GM21717 (cell line): ENCODE results near the gene ANKRD35.
"Not testable (repeated sequence)": the region's sequence is repeated elsewhere in the genome, so short reads cannot be mapped to it uniquely, and the experiment has no call there.

ENCODE experiments used
- ATAC-seq: cut with Tn5 transposase; IDR thresholded peaks from one replicate; pipeline ENCODE4 v1.9.1; 2021; ENCODE audit warnings: mild to moderate bottlenecking, moderate library complexity; ENCODE audit not compliant: unreplicated experiment

ANKRD35 gene, protein sequence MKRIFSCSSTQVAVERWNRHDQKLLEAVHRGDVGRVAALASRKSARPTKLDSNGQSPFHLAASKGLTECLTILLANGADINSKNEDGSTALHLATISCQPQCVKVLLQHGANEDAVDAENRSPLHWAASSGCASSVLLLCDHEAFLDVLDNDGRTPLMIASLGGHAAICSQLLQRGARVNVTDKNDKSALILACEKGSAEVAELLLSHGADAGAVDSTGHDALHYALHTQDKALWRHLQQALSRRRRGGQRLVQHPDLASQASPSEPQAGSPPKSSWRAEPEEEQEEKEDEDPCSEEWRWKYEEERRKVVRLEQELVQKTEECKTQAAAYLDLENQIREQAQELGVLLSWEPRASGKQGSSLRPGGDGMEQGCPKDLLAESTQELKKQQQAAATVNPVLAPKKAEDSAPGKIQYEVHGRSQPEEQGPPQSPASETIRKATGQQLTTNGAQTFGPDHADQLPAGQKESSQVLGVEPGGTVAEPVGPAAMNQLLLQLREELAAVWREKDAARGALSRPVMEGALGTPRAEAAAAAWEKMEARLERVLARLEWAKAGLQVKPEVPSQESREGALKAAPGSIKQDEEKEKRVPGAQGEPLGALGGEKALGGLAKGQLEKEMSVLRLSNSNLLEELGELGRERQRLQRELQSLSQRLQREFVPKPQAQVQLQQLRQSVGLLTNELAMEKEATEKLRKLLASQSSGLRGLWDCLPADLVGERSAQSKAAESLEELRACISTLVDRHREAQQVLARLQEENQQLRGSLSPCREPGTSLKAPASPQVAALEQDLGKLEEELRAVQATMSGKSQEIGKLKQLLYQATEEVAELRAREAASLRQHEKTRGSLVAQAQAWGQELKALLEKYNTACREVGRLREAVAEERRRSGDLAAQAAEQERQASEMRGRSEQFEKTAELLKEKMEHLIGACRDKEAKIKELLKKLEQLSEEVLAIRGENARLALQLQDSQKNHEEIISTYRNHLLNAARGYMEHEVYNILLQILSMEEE

DNA sequence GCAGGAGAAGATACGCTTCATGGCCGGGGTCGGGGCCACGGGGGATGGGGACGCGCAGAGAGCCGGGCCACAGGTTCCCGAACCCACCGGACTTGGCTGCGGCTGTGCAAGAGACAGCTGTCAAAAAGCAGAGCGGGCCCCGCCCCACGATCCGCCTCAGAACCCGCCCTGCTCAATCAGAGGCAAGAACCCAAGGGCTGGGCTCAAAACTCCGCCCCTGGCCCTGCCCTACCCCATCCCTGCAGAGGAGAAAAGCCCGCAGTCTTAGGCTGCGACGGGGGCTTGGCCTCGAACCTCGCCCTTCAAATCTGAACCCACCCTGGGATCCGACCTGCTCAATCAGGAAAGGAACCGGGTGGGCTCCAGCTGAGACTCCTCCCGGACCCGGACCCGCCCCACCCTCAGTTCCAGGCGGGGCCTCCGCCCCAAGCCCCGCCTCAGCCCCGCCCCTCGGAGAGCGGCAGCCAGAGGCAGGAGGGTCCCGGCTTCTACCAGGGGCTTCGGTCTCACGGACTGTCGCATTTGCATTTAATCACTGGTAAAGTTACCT is at the start of gene ANKRD35:
TSS of gene ANKRD35 (minus strand) at position 129 of the 550 bp plus-strand sequence. CDS start at position 21, 108 bp downstream.
- peak; percentile 97 for ATAC-seq

DNA sequence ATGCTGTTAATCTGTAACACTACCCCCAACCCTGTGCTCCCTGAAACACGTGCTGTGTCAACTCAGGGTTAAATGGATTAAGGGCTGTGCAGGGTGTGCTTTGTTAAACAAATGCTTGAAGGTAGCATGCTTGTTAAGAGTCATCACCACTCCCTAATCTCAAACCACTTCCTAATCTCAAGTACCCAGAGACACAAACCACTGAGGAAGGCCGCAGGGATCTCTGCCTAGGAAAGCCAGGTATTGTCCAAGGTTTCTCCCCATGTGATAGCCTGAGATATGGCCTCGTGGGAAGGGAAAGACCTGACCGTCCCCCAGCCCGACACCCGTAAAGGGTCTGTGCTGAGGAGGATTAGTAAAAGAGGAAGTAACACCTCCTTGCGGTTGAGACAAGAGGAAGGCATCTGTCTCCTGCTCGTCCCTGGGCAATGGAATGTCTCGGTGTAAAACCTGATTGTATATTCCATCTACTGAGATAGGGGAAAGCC is 46.9 kb upstream of the ANKRD35 start:
- not testable (repeated sequence) for ATAC-seq

DNA sequence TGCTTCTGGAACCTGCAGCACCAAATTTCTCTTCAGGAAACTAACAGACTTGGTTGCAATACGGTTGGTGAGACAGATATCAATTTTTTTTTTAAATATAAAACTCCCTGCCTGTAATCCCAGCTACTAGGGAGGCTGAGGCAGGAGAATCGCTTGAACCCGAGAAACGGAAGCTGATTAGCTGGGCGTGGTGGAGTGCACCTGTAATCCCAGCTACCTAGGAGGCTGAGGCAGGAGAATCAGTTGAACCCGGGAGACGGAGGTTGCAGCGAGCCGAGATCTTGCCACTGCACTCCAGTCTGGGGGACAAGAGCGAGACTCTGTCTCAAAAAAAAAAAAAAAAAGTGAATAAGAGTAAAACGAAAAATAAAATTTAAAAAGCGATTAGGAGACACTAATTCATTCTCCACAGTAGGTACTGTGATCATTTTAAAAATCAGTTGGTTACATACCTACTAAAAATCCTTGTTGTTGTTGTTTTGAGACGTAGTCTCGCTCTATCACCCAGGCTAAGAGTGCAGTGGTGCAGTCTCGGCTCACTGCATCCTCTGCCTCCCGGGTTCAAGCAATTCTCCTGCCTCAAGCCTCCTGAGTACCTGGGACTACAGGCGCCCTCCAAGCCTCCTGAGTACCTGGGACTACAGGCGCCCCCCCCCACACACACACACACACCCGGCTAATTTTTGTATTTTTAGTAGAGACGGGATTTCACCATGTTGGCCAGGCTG is 42.4 kb upstream of the ANKRD35 start:
- no peak for ATAC-seq

DNA sequence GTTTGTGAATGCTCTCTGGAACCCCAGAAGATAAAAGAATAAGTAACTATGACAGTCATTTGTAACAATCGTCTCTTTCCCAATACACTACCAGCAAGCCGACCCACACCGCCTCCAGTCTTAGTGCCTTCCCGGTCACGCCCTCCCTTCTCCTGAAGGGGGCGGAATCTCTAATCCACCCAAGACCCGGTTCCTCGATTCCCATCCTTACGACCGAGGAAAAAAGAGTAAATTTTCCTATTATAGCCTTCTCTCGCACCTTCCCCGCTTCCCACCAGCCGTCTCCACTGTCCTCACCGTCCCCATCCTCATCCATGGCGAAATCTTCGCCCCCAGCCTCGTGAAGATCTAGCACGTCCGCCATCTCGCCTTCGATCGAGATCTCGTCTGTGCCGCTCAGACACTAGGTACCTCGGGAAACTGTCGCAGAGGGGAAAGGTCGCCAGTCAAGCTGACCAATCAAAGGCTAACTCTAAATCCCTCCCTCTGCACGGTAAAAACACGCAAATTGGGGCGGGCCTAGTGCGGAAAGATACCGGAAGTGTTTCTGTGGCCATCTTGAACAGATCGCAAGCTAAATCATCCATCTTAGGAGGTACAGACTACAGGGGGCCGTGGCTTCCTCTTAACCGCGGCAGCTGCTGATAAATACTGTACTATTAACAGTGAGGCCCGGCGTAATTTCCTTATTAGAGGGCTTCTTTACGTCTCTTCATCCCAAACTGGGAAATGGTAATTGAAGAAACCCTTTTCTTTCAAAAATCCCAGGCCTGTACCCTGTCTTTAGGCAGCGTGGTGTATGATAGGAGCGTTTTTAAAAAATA is 41.6 kb upstream of the ANKRD35 start, which contains the start of gene RBM8A:
TSS of gene RBM8A (minus strand) at position 422 of the 824 bp plus-strand sequence. CDS start at position 364, 58 bp downstream.
- peak; percentile 88 for ATAC-seq

DNA sequence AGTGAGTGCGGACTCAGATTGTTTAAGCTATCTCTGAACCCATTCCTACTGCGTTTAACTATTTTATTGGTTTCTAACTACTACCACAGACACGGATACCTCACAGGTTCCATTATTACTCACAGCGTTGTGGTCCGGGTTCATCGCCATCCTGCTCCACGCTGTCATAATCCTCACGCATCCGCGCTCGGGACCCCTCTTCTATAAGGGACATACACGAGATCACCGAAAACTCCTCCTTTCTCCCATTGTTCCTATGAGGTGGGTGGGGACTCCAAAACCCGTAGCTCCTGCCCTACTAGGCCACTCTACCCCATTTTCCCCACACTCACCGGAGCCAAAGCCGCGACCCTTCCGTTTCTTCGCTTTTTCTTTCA is 41.0 kb upstream of the ANKRD35 start:
- peak; percentile 1 for ATAC-seq

DNA sequence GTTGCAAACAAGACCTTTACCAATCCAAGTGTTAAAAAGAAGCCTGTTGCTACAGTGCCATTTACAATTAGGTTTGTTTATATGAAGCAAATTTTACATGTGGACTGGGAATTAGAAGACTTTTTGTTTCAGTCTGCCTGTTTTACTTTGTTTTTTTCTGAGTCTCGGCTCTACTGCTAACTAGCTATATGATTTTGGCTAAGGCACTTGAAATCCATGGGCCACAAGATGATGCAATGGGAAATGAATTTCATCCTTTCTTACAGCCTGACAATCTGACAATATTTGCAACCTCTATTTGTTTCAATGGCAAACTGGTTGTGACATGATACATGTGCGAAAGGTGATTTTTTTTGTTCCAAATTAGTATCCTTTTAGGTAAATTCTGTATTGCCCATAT is 36.6 kb upstream of the ANKRD35 start:
- ATAC-seq, result no peak

DNA sequence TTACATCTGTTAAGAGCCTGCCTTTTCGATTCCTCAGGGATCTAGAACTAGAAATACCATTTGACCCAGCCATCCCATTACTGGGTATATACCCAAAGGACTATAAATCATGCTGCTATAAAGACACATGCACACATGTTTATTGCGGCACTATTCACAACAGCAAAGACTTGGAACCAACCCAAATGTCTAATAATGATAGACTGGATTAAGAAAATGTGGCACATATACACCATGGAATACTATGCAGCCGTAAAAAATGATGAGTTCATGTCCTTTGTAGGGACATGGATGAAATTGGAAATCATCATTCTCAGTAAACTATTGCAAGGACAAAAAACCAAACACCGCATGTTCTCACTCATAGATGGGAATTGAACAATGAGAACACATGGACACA is 34.6 kb upstream of the ANKRD35 start:
- ATAC-seq, result not testable (repeated sequence)

DNA sequence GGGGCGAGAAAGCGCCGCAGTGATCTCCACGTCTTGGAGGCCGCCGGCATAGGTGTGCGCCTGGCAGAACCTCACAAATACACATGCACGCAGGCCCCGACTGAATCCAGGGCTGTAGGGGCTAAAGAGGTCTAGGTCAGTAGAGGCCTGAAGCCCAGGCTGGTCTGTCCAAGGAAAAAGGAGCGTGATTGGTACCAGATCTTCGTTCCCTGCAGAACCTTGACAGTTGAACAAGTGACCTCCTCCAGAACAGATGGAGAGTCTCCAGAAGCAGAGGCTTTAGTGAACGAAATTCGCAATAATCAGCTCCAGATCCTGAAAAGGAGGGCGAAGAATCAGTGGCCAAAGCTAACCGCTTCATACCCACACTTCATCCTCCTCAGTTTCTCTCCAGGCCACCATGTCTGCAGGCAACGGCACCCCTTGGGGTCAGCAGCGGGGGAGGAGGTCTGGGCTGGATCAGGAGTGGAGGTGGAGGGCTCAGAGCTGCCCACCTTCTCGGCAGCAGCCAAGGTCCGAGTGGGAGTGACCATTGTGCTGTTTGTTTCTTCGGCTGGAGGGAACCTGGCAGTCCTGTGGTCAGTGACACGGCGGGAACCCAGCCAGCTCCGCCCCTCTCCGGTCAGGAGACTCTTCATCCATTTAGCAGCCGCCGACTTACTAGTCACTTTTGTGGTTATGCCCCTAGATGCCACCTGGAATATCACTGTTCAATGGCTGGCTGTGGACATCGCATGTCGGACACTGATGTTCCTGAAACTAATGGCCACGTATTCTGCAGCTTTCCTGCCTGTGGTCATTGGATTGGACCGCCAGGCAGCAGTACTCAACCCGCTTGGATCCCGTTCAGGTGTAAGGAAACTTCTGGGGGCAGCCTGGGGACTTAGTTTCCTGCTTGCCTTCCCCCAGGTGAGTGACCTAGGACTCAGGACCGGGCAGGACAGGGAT is 33.6 kb upstream of the ANKRD35 start:
- ATAC-seq, result no peak

DNA sequence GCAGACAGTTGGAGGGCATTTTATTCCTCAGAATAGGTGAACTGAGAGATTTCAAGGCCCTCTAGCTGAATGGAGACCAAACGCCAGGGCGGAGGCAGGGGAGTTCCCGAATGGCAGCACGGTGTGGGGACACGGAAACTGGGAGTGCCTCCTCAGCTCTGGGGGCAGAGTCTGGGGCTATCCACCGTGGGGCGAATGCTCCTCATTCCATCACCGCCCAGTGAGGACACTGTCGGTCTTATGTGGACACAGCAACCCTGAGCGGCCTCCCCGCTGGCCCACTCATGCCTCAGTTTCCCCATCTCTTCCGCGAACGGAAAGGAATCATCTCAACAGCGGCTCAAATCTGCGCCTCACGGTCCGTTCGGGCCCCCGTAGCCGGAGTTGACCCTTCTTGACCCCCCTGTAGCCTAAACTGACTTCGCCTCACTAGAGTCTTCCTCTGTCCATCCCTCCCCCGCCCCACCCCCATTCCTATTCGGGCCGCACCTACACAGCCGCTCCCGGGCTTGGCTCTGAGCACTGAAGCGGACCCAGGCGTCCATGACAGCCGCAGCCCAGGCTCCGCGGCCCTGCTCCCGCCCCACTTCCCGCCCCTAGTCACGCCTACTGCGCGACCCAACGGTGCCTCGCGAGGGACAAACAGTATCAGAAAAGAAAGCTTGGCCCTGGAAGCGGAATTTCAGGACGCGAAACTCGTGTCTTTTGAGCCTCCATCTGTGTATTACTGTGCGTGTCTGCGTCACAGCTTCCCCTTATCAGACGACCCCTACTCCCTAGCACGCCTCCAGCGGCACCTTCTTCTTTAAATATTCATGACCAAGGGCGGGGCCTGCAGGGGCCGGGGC is 32.7 kb upstream of the ANKRD35 start, which contains the start of gene PEX11B:
TSS of gene PEX11B (minus strand) at position 574 of the 848 bp plus-strand sequence. CDS start at position 545, 29 bp downstream.
- peak; percentile 74 for ATAC-seq

DNA sequence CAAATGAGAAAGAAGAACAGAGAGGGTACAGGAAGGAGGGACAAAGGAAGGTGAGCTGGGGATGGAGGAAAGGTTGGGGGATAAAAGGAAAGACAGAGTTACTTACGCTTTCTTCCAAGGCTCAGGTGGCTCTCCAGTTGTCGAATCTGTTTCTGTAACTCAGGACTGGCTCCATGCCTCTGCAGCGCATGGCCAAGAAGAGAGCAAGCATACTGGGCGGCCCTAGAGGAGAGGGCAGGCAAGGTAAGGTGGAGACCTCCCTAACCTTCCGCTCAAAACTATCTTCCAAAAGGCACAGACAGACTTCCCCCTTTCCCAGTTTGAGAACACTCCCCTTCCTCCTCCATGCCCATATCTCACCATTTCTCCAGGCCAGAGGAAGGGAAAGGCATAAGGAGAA is 31.9 kb upstream of the ANKRD35 start:
- ATAC-seq, result no peak

DNA sequence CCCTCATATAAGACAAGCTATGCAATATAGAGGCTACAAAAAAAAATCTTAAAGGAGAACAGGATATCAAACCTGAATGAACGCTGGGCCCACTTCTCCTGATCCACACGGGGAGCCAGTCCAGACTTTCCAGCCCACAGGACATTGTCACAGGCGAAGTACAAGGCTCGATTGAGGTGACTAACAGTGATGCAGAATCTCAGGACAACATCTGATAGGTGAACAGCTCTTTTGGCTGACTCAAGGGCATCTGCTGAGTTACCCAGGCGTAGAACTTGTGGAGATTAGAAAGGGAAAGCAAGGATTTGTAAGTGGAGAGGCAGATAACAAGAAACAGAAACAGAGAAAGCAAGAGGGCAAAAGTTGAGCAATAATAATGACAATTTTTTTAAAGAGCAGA is 31.1 kb upstream of the ANKRD35 start:
- ATAC-seq, result no peak

DNA sequence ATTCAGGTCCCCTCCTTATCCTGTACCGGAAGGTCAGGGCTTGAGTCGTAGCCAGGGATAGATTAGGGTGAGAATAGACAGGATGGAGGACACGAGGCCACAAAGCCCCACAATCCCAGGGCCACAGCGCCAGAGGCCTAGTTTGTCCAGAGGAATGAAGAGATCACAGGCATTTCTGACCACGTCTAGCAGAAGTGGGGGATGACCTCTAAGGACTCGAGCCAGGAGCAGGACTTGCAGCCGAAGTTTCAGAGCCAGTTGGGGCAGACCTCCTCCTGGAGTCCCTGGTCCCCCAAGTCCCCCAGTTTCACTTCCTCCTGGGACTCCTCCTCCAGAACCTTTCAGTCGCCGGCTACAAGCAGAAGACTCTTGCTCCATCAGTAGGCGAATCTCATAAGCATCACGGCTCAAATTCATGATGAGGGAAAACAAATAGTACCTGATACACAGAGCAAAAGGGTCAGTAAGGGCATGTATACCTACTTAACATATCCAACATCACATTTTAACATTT is 26.5 kb upstream of the ANKRD35 start:
- no peak for ATAC-seq

DNA sequence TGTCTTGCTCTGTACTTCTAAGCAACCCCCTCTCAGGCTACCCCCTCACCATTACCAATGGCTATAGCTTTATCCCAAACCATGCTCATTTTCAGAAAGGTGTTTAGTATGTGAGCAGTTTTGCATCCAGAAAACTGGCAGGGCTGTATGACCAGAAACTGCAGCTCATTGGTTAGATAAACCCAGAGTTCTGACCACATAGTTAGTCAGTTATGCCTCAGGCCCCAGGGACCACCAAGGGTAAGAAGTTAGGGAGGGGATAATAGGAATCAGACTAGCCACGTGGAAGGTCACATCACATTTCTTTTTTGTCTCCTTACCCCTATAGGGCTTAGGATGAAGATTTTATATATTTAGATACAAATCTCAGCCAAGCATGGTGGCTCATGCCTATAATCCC is 23.0 kb upstream of the ANKRD35 start:
- ATAC-seq, result no peak

DNA sequence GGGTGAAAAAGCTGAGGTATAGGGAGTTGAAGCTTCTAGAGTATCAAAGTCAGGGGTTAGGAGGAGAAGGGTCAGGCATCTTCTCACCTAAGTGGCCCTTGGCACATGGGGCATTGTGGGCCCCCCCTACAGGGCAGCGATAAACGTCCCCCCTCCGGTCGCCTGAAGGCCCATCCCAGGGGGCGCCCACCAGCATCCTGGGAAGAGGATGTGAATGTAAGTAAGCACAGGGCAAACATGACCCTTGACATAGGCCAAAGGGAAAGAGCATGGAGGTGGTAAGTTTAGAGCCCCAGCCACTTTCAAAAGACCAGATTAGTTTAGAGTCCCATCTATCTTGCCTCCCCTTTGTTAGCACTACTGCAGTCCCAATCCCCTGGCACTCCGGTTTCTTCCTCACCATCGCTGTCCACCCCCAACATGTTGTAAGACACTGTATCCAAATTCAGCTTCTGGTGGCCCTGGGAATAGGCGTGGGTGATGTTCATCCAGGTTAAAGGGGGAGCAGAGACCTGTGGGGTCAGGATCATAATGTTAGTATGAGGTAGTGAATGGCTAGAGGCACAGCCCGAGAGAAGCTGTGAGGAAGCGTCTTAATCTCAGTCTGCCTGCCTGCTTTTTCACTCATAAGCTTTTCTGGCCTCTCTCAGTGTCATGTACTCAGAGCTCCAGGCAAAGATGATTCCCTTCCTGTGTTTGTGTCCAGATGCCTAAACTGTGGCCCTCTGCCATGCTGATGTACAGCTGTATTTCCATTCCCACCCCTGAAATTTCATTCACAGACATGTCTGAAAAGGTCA is 21.5 kb upstream of the ANKRD35 start:
- ATAC-seq, result no peak

DNA sequence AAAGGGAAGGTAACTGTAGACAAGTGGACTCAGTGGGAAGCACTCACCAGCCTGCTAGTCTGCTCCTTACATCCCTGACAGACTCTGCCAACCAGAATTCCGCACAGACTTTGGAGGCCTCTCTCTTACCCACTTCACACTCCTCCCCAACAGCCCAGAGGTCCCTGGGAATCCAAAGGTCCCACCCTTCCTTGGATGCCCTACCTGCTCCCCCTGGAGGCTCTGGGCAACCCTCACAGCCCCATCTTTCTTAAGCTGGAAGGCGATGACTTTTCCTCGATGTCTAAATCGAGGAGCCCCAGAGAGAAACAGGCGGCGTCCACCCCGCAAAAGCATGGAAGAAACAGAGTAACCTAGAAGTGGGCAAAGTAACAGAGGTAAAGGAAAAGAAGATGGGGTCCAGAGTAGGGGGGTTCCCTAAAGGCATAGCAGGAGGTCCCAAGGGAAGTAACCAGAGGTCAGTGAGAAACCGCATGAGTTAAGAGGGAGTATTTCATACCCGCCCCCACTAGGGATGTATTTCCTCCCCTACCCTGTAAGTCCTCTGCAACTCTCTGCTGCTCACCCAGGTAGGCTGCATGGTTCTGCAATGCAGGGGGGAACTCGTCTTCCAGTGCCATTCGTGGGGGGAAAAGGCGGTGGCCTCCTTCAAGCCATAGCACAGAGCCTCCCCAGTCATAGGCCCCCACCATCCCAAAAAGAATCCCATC is 15.8 kb upstream of the ANKRD35 start:
- no peak for ATAC-seq

DNA sequence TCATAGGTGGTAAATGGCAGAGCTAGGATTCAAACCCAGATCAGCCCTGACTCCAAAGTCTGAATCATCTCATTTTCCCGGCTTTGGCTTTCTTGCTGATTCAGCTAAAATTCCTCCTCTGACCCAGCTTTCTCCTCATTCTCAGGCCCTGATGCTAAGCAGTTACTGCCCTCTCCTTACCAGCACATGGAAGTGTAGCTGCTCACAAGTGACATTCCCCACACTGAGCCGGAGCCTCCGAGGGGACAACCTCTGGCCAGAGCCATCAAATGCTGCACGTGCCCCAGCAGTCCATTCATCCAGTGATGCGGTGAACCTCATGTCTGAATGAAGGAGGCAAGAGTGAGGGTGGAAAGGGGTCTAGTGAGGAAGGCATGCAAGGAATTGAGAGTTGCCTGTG is 13.1 kb upstream of the ANKRD35 start:
- no peak for ATAC-seq
